ENCODE measurements around the gene IFT57. TPM values are rescaled to one million over a fixed set of nuclear protein-coding genes. Genes with fewer than 3 reads are reported as not detected.

The IFT57 gene
- total RNA-seq, 1 experiment from 2014 or later, result 39.0 TPM

- no peak for DNase-seq (ENCODE audit: low read depth)
Observed at GRCh38 chr3:108219336-108219735, 2.9 kb downstream of the IFT57 start.

GRCh38 chr3:108218811-108219210 is 3.4 kb downstream of the IFT57 start:
- DNase-seq (ENCODE audit: low read depth), result peak; percentile 26

- DNase-seq (ENCODE audit: low read depth), result no peak
Observed at GRCh38 chr3:108215871-108216270, 6.4 kb downstream of the IFT57 start.

GRCh38 chr3:108209579-108209978 is 12.6 kb downstream of the IFT57 start:
- DNase-seq (ENCODE audit: low read depth), result no peak

GRCh38 chr3:108208831-108209230 is 13.4 kb downstream of the IFT57 start:
- no peak for DNase-seq (ENCODE audit: low read depth)

- DNase-seq (ENCODE audit: low read depth), result no peak
Observed at GRCh38 chr3:108202834-108203233, 19.4 kb downstream of the IFT57 start.

GRCh38 chr3:108202080-108202479 is 20.1 kb downstream of the IFT57 start:
- DNase-seq (ENCODE audit: low read depth), result peak; percentile 57

- DNase-seq (ENCODE audit: low read depth), result no peak
Observed at GRCh38 chr3:108201258-108201657, 21.0 kb downstream of the IFT57 start.

GRCh38 chr3:108200578-108200977 is 21.6 kb downstream of the IFT57 start:
- no peak for DNase-seq (ENCODE audit: low read depth)

- no peak for DNase-seq (ENCODE audit: low read depth)
Observed at GRCh38 chr3:108200024-108200423, 22.2 kb downstream of the IFT57 start.

GRCh38 chr3:108191394-108191793 is 30.8 kb downstream of the IFT57 start:
- no peak for DNase-seq (ENCODE audit: low read depth)

- DNase-seq (ENCODE audit: low read depth), result no peak
Observed at GRCh38 chr3:108190346-108190745, 31.9 kb downstream of the IFT57 start.

GRCh38 chr3:108189440-108189839 is 32.8 kb downstream of the IFT57 start:
- DNase-seq (ENCODE audit: low read depth), result no peak

GRCh38 chr3:108185536-108185935 is 36.7 kb downstream of the IFT57 start:
- DNase-seq (ENCODE audit: low read depth), result no peak

- DNase-seq (ENCODE audit: low read depth), result no peak
Observed at GRCh38 chr3:108184824-108185223, 37.4 kb downstream of the IFT57 start.

- no peak for DNase-seq (ENCODE audit: low read depth)
Observed at GRCh38 chr3:108183971-108184370, 38.3 kb downstream of the IFT57 start.

GRCh38 chr3:108183181-108183580 is 39.0 kb downstream of the IFT57 start:
- no peak for DNase-seq (ENCODE audit: low read depth)

- no peak for DNase-seq (ENCODE audit: low read depth)
Observed at GRCh38 chr3:108182339-108182738, 39.9 kb downstream of the IFT57 start.

GRCh38 chr3:108181172-108181571 is 41.1 kb downstream of the IFT57 start:
- DNase-seq (ENCODE audit: low read depth), result no peak

- peak; percentile 84 for DNase-seq (ENCODE audit: low read depth)
Observed at GRCh38 chr3:108180194-108180593, 42.0 kb downstream of the IFT57 start.

GRCh38 chr3:108178676-108179075 is 43.5 kb downstream of the IFT57 start:
- no peak for DNase-seq (ENCODE audit: low read depth)

GRCh38 chr3:108177536-108177935 is 44.7 kb downstream of the IFT57 start:
- DNase-seq (ENCODE audit: low read depth), result no peak

- DNase-seq (ENCODE audit: low read depth), result peak; percentile 70
Observed at GRCh38 chr3:108175352-108175751, 46.9 kb downstream of the IFT57 start.

GRCh38 chr3:108171106-108171505 is 51.1 kb downstream of the IFT57 start:
- DNase-seq (ENCODE audit: low read depth), result no peak

- no peak for DNase-seq (ENCODE audit: low read depth)
Observed at GRCh38 chr3:108164391-108164790, 57.8 kb downstream of the IFT57 start.
